GM23248 (cell line): Measurements from ENCODE around the gene CNTN1.

Experiments
- EZH2 ChIP-seq: fragments of 200-600 bp; sonication (generic); IDR thresholded peaks from 2 replicates; pipeline ENCODE4 v1.6.1; 2018; ENCODE audit warnings: antibody characterized with exemption, mild to moderate bottlenecking; ENCODE audit not compliant: insufficient read depth, poor library complexity, severe bottlenecking
- EZH2phosphoT487 ChIP-seq: fragments of 200-600 bp; sonication (generic); IDR thresholded peaks from 2 replicates; pipeline ENCODE4 v1.6.1; 2018; ENCODE audit warnings: antibody characterized with exemption, moderate library complexity, mild to moderate bottlenecking, low read depth; ENCODE audit not compliant: insufficient read depth

GRCh38 chr12:41053046-41053445, 360.8 kb downstream of the CNTN1 start:
- TF ChIP-seq EZH2phosphoT487 = no peak
- TF ChIP-seq EZH2 = no peak
